Cortex of kidney (tissue), 1 donor: Measurements from ENCODE around the gene ZC3H7A.
"Not testable (repeated sequence)": the region's sequence is repeated elsewhere in the genome, so short reads cannot be mapped to it uniquely, and the experiment has no call there.

ENCODE experiments used
- DNase-seq: peaks from one replicate; lab custom pipeline; 2025; lab: John Stamatoyannopoulos, UW

The ZC3H7A gene

GRCh38 chr16:11797166-11797956 lies at the start of gene ZC3H7A:
Gene ZC3H7A, minus strand, starts transcription at chr16:11797258. Its CDS starts 14,904 bp downstream, at chr16:11782354.
- DNase-seq, result peak; percentile 57

GRCh38 chr16:11844499-11844898 lies 47.4 kb upstream of the ZC3H7A start:
- DNase-seq, result no peak

DNA sequence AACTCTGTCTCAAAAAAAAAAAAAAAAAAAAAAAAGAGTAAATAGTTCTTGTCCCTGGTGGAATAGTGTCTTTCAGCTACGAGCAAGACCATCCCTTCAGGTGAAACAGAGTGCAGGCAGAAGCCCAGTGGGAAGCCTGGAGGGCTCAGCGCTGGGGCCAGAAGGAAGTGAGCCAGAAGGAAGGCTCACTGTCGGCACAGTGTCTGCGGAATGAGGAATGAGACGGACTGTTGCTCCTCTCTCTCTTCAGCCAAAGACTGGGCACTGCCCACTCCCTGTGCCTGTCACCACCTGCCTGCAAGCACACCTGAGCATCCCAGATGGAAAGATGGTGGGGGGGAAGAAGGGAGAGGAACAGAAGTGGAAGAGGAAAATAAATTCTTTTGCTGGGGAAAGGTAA lies 46.8 kb upstream of the ZC3H7A start:
- DNase-seq, result no peak

GRCh38 chr16:11843206-11843605 lies 46.1 kb upstream of the ZC3H7A start:
- DNase-seq, result no peak

DNA sequence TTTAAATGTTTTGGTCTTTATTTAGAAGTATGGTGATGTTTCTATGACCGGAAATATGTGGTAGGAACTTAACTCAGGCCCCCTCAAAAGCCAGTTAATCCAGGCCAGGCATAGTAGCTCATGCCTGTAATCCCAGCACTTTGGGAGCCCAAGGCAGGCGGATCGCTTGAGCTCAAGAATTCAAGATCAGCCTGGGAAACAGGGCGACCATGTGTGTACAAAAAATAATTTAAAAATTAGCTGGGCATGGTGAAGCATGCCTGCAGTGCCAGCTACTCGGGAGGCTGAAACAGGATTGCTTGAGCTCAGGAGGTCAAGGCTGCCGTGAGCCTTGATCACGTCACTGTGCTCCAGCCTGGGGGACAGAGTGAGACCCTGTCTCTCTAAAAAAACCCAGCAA lies 44.0 kb upstream of the ZC3H7A start:
- DNase-seq, result no peak

GRCh38 chr16:11836650-11837244 lies 39.7 kb upstream of the ZC3H7A start:
- DNase-seq, result no peak

GRCh38 chr16:11835891-11836649 lies 39.0 kb upstream of the ZC3H7A start:
- DNase-seq, result no peak

- no peak for DNase-seq
Measured at GRCh38 chr16:11835309-11835708, 38.3 kb upstream of the ZC3H7A start.

- no peak for DNase-seq
Measured at GRCh38 chr16:11833951-11834695, 37.1 kb upstream of the ZC3H7A start.

- no peak for DNase-seq
Measured at GRCh38 chr16:11828696-11829095, 31.6 kb upstream of the ZC3H7A start.

GRCh38 chr16:11825520-11826165 lies 28.6 kb upstream of the ZC3H7A start:
- DNase-seq, result not testable (repeated sequence)

DNA sequence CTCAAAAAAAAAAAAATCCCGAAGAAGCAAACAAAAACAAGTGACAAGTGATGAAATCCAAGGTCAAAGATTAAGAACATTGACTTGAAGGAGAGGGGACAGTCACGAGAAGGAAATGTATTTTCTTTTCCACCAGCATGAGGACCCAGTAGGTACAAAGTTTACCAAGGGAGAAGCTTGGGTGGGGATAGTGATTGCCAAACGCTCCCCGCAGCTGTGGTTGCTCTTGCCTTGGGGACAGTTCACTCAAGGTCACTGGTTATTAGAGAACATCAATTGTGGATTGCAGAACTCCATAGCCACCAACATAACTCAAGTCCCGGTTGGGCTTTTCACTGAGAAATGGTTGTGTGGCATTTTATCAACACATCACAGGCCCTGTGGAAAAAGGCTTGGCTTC lies 27.3 kb upstream of the ZC3H7A start:
- no peak for DNase-seq

- DNase-seq, result not testable (repeated sequence)
Measured at GRCh38 chr16:11823645-11824044, 26.6 kb upstream of the ZC3H7A start.

GRCh38 chr16:11819798-11820197 lies 22.7 kb upstream of the ZC3H7A start:
- no peak for DNase-seq

DNA sequence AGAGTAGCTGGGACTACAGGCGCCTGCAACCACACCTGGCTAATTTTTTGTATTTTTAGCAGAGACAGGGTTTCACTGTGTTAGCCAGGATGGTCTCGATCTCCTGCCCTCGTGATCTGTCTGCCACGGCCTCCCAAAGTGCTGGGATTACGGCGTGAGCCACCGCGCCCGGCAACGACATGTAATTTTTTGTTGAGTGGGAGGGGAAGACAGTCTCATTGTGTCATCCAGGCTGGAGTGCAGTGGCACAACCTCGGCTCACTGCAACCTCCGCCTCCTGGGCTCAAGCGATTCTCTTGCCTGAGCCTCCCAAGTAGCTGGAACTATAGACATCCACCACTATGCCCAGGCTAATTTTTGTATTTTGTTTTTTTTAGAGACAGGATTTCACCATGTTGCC lies 21.9 kb upstream of the ZC3H7A start:
- DNase-seq, result not testable (repeated sequence)

GRCh38 chr16:11816123-11816522 lies 19.1 kb upstream of the ZC3H7A start:
- no peak for DNase-seq

- not testable (repeated sequence) for DNase-seq
Measured at GRCh38 chr16:11814800-11815199, 17.7 kb upstream of the ZC3H7A start.

DNA sequence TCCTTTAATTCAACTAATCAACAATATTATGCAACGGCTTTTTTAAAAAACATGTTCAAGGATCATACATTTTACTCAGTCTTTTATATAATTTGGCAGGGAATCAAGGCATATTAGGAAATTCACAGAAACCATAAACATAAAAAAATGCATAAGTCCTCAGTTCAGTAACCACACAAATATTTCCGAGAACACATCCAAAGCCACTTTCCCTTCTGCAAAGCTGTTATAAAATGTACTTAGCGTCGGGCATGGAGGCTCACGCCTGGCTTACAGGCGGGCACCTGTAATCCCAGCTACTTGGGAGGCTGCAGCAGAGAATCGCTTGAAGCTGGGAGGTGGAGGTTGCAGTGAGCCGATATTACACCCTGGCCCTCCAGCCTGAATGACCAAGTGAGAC lies 9.7 kb upstream of the ZC3H7A start:
- DNase-seq, result no peak

DNA sequence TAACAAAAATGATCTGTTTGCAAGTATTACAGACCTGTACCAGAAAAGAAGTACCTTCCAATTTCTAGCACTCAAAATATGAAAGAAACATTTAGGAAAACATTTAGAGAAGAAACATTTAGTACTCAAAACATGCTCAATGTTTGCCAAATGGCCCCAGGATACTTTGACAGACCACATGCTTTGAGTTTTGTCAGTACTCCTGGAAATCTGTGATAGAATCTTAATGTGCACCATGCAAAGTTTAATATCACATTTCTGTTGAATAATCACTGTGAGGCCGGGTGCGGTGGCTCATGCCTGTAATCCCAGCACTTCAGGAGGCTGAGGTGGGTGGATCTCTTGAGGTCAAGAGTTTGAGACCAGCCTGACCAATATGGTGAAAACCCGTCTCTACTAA lies 8.5 kb upstream of the ZC3H7A start:
- no peak for DNase-seq

GRCh38 chr16:11801481-11802021 lies 4.5 kb upstream of the ZC3H7A start:
- DNase-seq, result no peak

DNA sequence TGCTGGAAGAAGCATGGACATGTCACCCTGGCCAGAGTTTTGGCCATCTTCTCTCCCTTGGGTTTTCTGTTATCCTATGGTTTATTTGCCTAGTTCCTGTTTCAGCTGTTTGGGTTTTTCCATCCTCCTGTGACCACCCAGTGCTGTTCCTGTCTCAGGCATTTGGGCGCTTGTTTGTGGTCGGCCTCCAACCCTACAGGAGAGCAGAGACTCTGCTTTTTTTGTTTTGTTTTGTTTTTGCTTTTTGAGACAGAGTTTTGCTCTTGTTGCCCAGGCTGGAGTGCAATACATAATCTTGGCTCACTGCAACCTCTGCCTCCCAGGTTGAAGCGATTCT lies 3.3 kb upstream of the ZC3H7A start:
- no peak for DNase-seq
